AG04450 (cell line): Measurements from ENCODE around the gene LMTK2. TPM values are rescaled to one million over a fixed set of nuclear protein-coding genes. Genes with fewer than 3 reads are reported as not detected.

Experiments
- CTCF ChIA-PET: fragments of 300-600, 350-600 bp; formaldehyde crosslinking; extraction: SDS; loops from one replicate; lab custom pipeline; 2022; ENCODE audit warnings: antibody characterized with exemption, inconsistent platforms; lab: Charles Lee
- POLR2A ChIA-PET: fragments of 350-600 bp; formaldehyde crosslinking; extraction: SDS; loops from one replicate; lab custom pipeline; 2021; ENCODE audit warnings: antibody characterized with exemption, inconsistent platforms; lab: Yijun Ruan, JAX
- DNase-seq: peaks from one replicate; pipeline ENCODE4 v3.0.0-alpha.2; 2011; ENCODE audit warnings: low read depth, low spot score
- H3K27ac ChIP-seq: one replicate; pipeline ENCODE4 v1.5.1; 2012; ENCODE audit warnings: low read depth, low read length, control low read depth
- H3K27me3 ChIP-seq: one replicate; pipeline ENCODE4 v1.6.0; 2012; ENCODE audit warnings: low read length; ENCODE audit not compliant: control insufficient read depth, insufficient read depth
- H3K4me3 ChIP-seq: 2 replicates; pipeline ENCODE4 v1.5.1; 2011; ENCODE audit warnings: mild to moderate bottlenecking, low read depth, low read length, control low read depth
- H3K9me3 ChIP-seq: 2 replicates; pipeline ENCODE4 v1.5.1; 2012; ENCODE audit warnings: low read length; ENCODE audit not compliant: control insufficient read depth, insufficient read depth
- polyA plus RNA-seq: library from polyadenylated mRNA; depleted of rRNA; stranded (reverse); fragments of >200 nt; gene quantifications from 2 replicates; pipeline ENCODE4 v1.2.3, GENCODE V29; 2011
- TF ChIP-seq, protein P1 (sequence below): IDR thresholded peaks from 2 replicates; pipeline ENCODE4 v1.5.1; 2011; ENCODE audit warnings: low read depth, low read length, control low read depth, inconsistent platforms

The LMTK2 gene
- polyA plus RNA-seq, 1 experiment = 3.7 TPM

DNA sequence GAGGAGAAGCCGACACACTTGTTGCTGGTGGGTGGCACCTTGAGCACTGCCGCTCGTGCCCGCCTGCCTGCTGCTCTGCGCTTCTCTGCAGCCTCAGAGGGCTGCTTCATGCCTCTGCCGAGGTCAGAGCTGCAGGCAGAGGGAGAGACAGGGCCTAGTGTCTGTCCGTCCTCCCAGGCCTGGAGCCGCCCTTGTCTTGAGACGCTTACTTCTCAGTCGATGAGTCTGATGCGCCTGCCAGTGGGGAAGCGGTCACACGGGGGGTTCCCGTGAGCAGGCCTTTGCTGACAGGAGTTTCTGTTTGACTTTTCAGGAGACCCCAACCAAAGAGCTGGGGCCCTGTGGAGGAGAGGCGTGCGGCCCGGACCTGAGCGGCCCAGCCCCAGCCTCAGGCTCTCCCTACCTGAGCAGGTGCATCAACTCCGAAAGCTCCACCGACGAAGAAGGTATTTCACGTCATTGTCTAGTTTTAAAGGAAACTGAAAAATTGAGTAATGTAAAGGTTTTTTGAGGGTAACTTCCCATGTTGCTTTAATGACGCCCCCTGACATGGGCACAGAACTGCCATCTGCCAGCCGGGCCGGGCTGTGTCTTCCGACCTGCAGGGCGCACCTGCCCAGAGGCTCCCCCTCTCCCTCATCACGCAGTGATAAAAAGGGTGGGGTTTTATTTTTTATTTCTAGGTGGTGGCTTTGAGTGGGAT lies 96.8 kb downstream of the LMTK2 start:
- ChIA-PET POLR2A (no interaction called here), CTCF (no interaction called here)
- TF ChIP-seq, protein P1, sequence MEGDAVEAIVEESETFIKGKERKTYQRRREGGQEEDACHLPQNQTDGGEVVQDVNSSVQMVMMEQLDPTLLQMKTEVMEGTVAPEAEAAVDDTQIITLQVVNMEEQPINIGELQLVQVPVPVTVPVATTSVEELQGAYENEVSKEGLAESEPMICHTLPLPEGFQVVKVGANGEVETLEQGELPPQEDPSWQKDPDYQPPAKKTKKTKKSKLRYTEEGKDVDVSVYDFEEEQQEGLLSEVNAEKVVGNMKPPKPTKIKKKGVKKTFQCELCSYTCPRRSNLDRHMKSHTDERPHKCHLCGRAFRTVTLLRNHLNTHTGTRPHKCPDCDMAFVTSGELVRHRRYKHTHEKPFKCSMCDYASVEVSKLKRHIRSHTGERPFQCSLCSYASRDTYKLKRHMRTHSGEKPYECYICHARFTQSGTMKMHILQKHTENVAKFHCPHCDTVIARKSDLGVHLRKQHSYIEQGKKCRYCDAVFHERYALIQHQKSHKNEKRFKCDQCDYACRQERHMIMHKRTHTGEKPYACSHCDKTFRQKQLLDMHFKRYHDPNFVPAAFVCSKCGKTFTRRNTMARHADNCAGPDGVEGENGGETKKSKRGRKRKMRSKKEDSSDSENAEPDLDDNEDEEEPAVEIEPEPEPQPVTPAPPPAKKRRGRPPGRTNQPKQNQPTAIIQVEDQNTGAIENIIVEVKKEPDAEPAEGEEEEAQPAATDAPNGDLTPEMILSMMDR = no peak
- H3K27me3 ChIP-seq = no peaks in the 10 kb centered on the region
- DNase-seq = no peak
- peaks cover 2% of the 10 kb centered on the region for H3K9me3 ChIP-seq
- H3K27ac ChIP-seq = no peak overlapping the region
- H3K4me3 ChIP-seq = no peak overlapping the region

DNA sequence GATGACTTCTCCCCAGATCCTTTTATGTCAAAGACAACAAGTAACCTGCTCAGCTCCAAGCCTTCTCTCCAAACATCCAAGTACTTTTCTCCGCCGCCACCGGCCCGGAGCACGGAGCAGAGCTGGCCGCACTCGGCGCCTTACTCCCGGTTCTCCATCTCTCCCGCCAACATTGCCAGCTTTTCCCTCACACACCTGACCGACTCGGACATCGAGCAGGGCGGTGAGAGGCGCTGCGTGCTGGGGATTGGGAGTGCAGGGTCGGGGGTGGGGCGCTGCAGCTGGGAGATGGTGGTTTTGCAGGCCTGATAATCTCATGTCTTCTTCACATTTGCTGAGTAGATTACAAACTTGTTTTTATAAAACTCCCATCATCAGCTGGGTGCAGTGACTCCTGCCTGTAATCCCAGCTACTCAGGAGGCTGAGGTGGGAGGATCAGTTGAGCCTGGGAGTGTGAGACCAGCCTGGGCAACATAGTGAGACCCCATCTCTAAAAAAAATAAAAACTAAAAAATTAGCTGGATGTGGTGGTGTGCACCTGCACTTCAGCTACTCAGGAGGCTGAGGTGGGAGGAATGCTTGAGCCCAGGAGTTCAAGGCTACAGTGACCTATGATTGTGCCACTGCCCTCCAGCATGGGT lies 97.4 kb downstream of the LMTK2 start:
- Histone ChIP-seq H3K4me3 (no peak overlapping the region), H3K9me3 (no peaks in the 10 kb centered on the region), H3K27me3 (no peaks in the 10 kb centered on the region), H3K27ac (no peak overlapping the region)
- ChIA-PET POLR2A (interaction anchor here (0.6 kb wide), 1 partner anchor 12 kb away, joined by 10 read pairs; no protein-coding TSS in a partner anchor), CTCF (no interaction called here)
- DNase-seq = no peak
- TF ChIP-seq, protein P1 = no peak

DNA sequence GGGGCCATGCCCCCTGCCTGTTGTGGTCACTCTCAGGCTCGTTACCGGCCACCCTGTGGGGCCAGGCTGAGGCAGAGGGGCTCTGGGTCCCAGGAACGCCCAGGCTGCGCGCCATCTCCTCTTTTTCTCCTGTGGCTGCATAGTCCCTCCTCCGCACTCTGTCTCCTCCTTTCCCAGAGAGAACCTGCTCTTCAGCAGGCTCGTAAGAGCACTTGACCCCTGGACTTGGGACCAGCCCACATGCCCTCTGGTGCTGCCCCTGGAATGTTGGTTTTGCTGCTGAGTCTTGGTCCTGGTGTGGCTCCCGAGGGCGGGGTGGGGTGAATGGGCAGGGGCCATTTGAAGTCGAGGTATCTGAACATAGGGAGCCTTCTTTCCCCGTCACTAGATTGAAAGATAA lies 98.0 kb downstream of the LMTK2 start:
- ChIA-PET CTCF (no interaction called here), POLR2A (no interaction called here)
- H3K4me3 ChIP-seq = no peak overlapping the region
- TF ChIP-seq, protein P1 = no peak
- H3K9me3 ChIP-seq = no peaks in the 10 kb centered on the region
- no peaks in the 10 kb centered on the region for H3K27me3 ChIP-seq
- no peak for DNase-seq
- no peak overlapping the region for H3K27ac ChIP-seq

DNA sequence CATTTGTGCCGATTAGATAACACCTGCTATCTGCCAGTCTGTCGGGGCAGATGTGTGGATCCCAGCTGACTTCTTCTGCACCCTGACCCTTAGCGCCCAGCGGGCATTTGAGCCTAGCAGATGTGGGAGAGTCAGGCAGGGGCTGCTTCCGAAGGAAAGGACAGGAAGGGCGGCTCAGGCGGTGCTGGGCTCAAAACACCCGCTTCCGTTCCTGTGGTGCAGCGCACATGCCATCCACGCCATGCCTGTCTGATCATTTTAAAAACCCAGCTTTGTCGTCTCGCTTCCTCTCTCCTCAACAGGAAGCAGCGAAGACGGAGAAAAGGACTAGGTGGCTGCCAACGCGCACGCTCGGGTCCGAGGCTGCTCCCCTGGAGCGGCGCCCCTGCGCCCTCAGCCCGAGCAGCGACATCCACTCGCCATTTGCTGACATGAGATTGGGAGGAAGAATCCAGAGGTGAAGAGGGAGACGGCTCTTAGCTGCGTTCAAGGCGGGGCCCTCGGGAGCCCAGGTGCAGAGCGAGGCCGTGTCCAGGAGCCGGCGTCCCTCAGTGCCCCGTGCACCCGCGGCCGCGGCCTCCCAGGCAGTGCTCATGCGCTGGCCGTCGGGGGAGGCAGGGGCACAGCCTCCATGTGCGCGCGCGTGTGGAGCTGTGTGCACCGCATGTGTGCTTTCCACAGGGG lies 98.6 kb downstream of the LMTK2 start:
- ChIA-PET CTCF (no interaction called here), POLR2A (no interaction called here)
- H3K9me3 ChIP-seq = no peaks in the 10 kb centered on the region
- H3K27ac ChIP-seq = no peak overlapping the region
- H3K27me3 ChIP-seq = no peaks in the 10 kb centered on the region
- DNase-seq = no peak
- TF ChIP-seq, protein P1 = no peak
- no peak overlapping the region for H3K4me3 ChIP-seq
